GM12874 (cell line): ENCODE measurements around the gene LRRTM4.

Source experiments
- TF ChIP-seq, protein P1 (sequence below): IDR thresholded peaks from 2 replicates; pipeline ENCODE4 v1.5.1; 2011; ENCODE audit warnings: low read depth, mild to moderate bottlenecking, control low read depth, low read length, moderate library complexity; ENCODE audit not compliant: insufficient read depth

LRRTM4 gene

DNA sequence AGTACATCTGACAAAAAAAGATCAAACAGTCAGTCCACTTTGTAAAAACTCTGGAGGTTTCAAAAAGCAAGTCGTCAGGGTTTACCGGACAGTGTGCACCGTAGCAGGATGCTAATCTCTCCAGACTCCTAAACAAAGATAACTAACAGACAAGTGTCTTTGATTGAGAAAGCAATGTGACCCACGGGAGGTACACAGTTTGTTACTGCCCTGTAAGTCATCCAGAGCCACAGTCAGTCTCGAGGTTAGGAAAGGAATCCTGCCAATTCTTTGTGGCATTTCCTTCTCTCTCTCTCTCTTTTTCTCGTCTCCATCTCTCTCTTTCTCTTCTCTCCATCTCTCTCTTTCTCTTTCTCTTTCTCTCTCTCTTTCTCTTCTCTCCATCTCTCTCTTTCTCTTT lies 42.8 kb downstream of the LRRTM4 start:
- TF ChIP-seq, protein P1, sequence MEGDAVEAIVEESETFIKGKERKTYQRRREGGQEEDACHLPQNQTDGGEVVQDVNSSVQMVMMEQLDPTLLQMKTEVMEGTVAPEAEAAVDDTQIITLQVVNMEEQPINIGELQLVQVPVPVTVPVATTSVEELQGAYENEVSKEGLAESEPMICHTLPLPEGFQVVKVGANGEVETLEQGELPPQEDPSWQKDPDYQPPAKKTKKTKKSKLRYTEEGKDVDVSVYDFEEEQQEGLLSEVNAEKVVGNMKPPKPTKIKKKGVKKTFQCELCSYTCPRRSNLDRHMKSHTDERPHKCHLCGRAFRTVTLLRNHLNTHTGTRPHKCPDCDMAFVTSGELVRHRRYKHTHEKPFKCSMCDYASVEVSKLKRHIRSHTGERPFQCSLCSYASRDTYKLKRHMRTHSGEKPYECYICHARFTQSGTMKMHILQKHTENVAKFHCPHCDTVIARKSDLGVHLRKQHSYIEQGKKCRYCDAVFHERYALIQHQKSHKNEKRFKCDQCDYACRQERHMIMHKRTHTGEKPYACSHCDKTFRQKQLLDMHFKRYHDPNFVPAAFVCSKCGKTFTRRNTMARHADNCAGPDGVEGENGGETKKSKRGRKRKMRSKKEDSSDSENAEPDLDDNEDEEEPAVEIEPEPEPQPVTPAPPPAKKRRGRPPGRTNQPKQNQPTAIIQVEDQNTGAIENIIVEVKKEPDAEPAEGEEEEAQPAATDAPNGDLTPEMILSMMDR: no peak

GRCh38 chr2:77470096-77470495 lies 52.1 kb downstream of the LRRTM4 start:
- TF ChIP-seq, protein P1: no peak

DNA sequence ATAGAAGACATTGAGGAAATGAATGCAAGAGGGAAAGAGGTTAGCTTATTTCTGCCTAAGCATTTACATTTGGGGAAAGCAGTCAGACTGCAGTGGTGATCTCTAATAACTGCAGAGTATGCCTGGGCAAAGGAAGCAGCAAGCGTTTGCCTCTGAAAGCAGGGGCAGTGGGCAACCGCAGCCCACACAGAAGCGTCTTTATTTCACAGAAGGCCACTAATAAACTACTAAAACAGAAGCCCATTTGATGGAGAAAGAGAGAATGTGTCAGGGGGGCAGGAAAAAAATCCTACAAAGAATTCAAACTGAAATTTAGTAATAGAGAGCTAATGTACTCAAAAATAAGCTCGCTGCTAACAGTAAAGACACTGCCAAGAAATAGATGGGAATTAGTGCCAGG lies 53.1 kb downstream of the LRRTM4 start:
- TF ChIP-seq, protein P1: no peak

DNA sequence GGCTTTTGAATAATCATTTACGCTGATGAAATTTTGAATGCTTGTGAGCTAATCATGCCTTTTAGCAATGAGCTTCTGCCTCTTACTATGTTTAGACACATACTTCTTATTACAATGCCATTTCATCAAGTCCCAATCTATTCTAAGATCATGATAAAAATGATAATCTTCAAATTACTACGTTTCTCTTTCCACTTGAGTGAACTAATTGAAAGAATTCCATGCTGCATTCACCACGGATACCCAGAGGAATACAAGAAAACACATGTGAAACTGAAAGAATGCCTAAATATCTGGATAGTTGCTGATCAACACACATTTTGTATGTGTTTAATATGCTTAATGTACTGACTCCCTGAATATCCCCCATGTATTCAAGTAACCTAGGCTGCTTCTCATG lies 62.3 kb downstream of the LRRTM4 start:
- TF ChIP-seq, protein P1: no peak

DNA sequence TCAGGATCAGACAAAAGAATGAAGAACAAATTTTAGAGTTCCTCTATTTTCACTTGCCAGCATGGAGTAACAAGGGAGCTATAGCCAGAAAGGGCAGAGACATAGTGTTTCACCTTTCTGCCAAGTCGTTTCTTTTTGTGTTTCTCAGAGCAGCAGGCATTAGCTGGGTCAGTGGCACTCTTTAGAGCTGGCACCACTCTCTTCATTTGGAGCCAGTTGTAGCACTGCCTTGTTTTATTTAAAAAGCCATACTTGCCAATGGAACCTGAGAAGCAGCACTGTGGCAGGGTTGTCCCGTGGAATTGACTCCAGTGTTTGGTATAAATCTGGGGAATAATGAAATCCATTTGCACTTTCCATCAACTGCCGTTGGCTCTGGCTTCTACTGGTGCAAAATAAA lies 64.0 kb downstream of the LRRTM4 start:
- TF ChIP-seq, protein P1: no peak

- TF ChIP-seq, protein P1: no peak
Observed at GRCh38 chr2:77457665-77458064, 64.5 kb downstream of the LRRTM4 start.

GRCh38 chr2:77443076-77443475 lies 79.1 kb downstream of the LRRTM4 start:
- TF ChIP-seq, protein P1: no peak

DNA sequence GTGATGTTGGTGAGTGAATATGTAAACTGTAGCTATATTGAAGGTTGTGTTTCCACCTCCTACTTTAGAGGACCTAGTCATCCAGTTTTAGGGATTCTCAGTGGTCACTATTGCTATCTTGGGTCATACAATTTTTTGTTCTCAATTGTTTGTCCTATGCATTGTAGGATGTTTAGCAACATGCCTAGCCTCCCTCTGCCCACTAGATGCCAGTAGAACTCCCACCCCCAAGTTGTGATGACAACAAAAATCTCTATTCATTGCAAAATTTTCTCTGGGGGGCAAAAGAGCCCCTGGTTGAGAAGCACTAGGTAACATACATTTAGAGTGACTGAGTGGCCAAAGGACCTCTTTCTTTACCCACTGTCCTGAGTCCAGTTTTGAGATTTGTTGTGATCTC lies 87.3 kb downstream of the LRRTM4 start:
- TF ChIP-seq, protein P1: no peak
